GM12878 (cell line): ENCODE measurements around the gene DCP1B. TPM values are rescaled to one million over a fixed set of nuclear protein-coding genes. Genes with fewer than 3 reads are reported as not detected.
A peak's percentile ranks its signal among the peaks of the same experiment; 100 is the strongest.

Source experiments
- BACH1 ChIP-seq: fragments of 450-650 bp; IDR thresholded peaks from 2 replicates; pipeline ENCODE4 v1.6.1; 2017; ENCODE audit warnings: mild to moderate bottlenecking, borderline replicate concordance
- BCLAF1 ChIP-seq: fragments of 450-650 bp; IDR thresholded peaks from 2 replicates; pipeline ENCODE4 v1.6.1; 2017; ENCODE audit warnings: antibody characterized with exemption, mild to moderate bottlenecking, moderate library complexity
- CREB1 ChIP-seq: IDR thresholded peaks from 2 replicates; pipeline ENCODE4 v1.6.1; 2012; ENCODE audit warnings: low read depth, mild to moderate bottlenecking, inconsistent platforms
- CREM ChIP-seq: IDR thresholded peaks from 2 replicates; pipeline ENCODE4 v1.6.1; 2014; ENCODE audit warnings: antibody characterized with exemption, low read depth
- ELK1 ChIP-seq: IDR thresholded peaks from 2 replicates; pipeline ENCODE4 v1.6.1; 2012; ENCODE audit warnings: low read depth, low read length, improper control_type of control experiment
- GATAD2B ChIP-seq: fragments of 450-650 bp; conservative IDR thresholded peaks from 2 replicates; pipeline ENCODE4 v1.6.1; 2017; ENCODE audit warnings: low read depth, mild to moderate bottlenecking, moderate library complexity
- HSF1 ChIP-seq: fragments of 150-350 bp; IDR thresholded peaks from 2 replicates; pipeline ENCODE4 v1.6.1; 2014; ENCODE audit warnings: mild to moderate bottlenecking, low read depth, low read length
- IRF3 ChIP-seq: fragments of 450-650 bp; IDR thresholded peaks from 2 replicates; pipeline ENCODE4 v1.6.1; 2014; ENCODE audit warnings: mild to moderate bottlenecking
- MTA2 ChIP-seq: fragments of 450-650 bp; IDR thresholded peaks from 2 replicates; pipeline ENCODE4 v1.6.1; 2016; ENCODE audit warnings: low read depth, mild to moderate bottlenecking, moderate library complexity
- MYC ChIP-seq: IDR thresholded peaks from 2 replicates; pipeline ENCODE4 v1.6.1; 2011; ENCODE audit warnings: mild to moderate bottlenecking, low read length, moderate library complexity, inconsistent platforms; ENCODE audit not compliant: insufficient read depth, insufficient replicate concordance, insufficient read length, severe bottlenecking
- NBN ChIP-seq: fragments of 450-650 bp; IDR thresholded peaks from 2 replicates; pipeline ENCODE4 v1.6.1; 2016
- PKNOX1 ChIP-seq: fragments of 450-650 bp; IDR thresholded peaks from 2 replicates; pipeline ENCODE4 v1.6.1; 2016; ENCODE audit warnings: mild to moderate bottlenecking
- POLR2A ChIP-seq: IDR thresholded peaks from 2 replicates; pipeline ENCODE4 v1.6.1; 2011; ENCODE audit warnings: low read depth, mild to moderate bottlenecking, low read length
- POLR2AphosphoS2 ChIP-seq: IDR thresholded peaks from 2 replicates; pipeline ENCODE4 v1.6.1; 2011; ENCODE audit warnings: low read depth, mild to moderate bottlenecking, low read length, improper control_type of control experiment, moderate library complexity
- POLR2AphosphoS5 ChIP-seq: IDR thresholded peaks from 2 replicates; pipeline ENCODE4 v1.6.1; 2011; ENCODE audit warnings: mild to moderate bottlenecking, low read length, inconsistent platforms
- POU2F2 ChIP-seq: IDR thresholded peaks from 3 replicates; pipeline ENCODE4 v1.6.1; 2011; ENCODE audit warnings: low read depth, mild to moderate bottlenecking, low read length, borderline replicate concordance
- RUNX3 ChIP-seq: IDR thresholded peaks from 2 replicates; pipeline ENCODE4 v1.6.1; 2012; ENCODE audit warnings: low read length, inconsistent platforms
- TBL1XR1 ChIP-seq: IDR thresholded peaks from 2 replicates; pipeline ENCODE4 v1.6.1; 2012; ENCODE audit warnings: low read depth, low read length, improper control_type of control experiment
- ZBTB11 ChIP-seq: fragments of 450-650 bp; formaldehyde crosslinking; IDR thresholded peaks from 2 replicates; pipeline ENCODE4 v1.5.0; 2022; ENCODE audit warnings: mild to moderate bottlenecking, missing genetic modification characterization
- polyA plus RNA-seq, 11 experiments: library from polyadenylated mRNA; depleted of rRNA in 4 of 11; unstranded in 6 of 11; stranded (reverse) in 5 of 11; fragments of >200 nt; fragmentation: Nextera tagmentation in 4 of 11; fragmentation: Illumina TruSeq in 1 of 11; extraction: Ambion mirVana in 4 of 11; extraction: Trizol in 1 of 11; gene quantifications; 1 replicate in 1 of 11; 2 replicates in 10 of 11; pipeline versions ENCODE4 v1.2.1 to v1.2.3, GENCODE V29; 2011 to 2016; ENCODE audit warnings: inconsistent platforms in 2 of 11, missing spikeins in 2 of 11, low read depth in 1 of 11
- total RNA-seq, 4 experiments: library from RNA; depleted of rRNA in 3 of 4; stranded (reverse); fragments of >200 nt in 3 of 4; fragmentation: Illumina TruSeq in 1 of 4; extraction: Trizol in 1 of 4; gene quantifications; 2 replicates each; pipeline versions ENCODE4 v1.2.1 to v1.2.3, GENCODE V29; 2013 to 2021

Gene DCP1B
- total and polyA plus RNA-seq, 10 of the 15 experiments (the other 5 are each of a cell fraction or from before 2014, with no cell fraction given), result 1.3 to 23.4 (median 15.3) TPM

GRCh38 chr12:2034633-2035430 lies 30.6 kb upstream of the DCP1B start (continued):
- TF ChIP-seq ELK1 (no peak), PKNOX1 (no peak), HSF1 (no peak), ZBTB11 (CRISPR knock-in tag) (no peak), POU2F2 (peak; percentile 14; the same call in 1 of the 3 replicates), MTA2 (no peak), GATAD2B (peak; percentile 53; the same call in 1 of the 2 replicates), CREM (0 out of 2 replicates have a peak, but pooled peaks have one; percentile 36), BACH1 (peak; percentile 63; the same call in 1 of the 2 replicates), RUNX3 (peak; percentile 94), BCLAF1 (no peak), POLR2AphosphoS2 (no peak), POLR2AphosphoS5 (no peak), TBL1XR1 (no peak), IRF3 (no peak), POLR2A (peak; percentile 40; the same call in 1 of the 2 replicates), CREB1 (0 out of 2 replicates have a peak, but pooled peaks have one; percentile 23), MYC (no peak), NBN (no peak)
